DMS53 treated with DMSO at 0.1 percent for 48 hours (cell line): ENCODE results near the gene CEP85.

ENCODE experiments used
- DNase-seq: peaks from one replicate; lab custom pipeline; 2025; ENCODE audit not compliant: unreplicated experiment; lab: John Stamatoyannopoulos, UW

Gene CEP85, protein sequence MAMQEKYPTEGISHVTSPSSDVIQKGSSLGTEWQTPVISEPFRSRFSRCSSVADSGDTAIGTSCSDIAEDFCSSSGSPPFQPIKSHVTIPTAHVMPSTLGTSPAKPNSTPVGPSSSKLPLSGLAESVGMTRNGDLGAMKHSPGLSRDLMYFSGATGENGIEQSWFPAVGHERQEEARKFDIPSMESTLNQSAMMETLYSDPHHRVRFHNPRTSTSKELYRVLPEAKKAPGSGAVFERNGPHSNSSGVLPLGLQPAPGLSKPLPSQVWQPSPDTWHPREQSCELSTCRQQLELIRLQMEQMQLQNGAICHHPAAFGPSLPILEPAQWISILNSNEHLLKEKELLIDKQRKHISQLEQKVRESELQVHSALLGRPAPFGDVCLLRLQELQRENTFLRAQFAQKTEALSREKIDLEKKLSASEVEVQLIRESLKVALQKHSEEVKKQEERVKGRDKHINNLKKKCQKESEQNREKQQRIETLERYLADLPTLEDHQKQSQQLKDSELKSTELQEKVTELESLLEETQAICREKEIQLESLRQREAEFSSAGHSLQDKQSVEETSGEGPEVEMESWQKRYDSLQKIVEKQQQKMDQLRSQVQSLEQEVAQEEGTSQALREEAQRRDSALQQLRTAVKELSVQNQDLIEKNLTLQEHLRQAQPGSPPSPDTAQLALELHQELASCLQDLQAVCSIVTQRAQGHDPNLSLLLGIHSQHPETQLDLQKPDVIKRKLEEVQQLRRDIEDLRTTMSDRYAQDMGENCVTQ

DNA sequence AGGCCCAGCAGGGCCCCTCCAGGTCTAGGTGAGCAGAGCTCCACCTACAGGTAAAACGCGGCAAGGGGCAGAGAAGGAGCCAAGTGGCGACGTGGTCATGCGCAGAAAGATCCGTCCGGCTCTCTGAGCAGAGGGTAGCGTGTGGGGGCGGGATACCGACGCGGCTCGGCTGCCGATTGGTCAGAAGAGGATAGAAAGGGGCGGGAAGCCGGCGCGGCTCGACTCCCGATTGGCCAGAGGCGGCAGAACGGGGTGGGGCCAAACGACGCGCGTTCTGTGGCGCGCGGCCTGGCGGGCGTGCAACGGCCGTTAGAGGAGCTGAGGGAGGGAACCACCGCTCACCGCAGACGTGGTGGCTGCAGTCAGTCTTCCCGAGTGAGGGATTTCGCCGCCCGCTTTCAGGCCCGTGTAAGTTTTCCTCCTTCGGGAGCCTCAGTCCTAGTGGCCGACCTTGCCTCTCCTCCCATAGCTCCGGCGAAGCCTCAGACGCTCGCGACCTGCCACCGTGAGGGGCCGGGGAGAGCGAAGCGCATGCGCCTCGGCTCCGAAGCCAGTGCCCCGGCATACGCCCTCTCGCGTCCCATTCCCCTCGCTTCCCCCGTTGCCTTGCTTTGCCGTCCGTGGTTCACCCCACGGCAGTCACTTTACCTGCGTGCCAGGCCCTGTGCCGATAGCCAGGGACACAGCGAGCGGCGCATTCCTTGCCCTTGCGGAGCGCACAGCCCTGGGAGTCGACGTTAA lies at the start of gene CEP85:
Gene CEP85 (plus strand): TSS at position 298 of the 741 bp plus-strand sequence. CDS start 5,584 bp downstream, outside the sequence.
- peak; percentile 97 for DNase-seq

DNA sequence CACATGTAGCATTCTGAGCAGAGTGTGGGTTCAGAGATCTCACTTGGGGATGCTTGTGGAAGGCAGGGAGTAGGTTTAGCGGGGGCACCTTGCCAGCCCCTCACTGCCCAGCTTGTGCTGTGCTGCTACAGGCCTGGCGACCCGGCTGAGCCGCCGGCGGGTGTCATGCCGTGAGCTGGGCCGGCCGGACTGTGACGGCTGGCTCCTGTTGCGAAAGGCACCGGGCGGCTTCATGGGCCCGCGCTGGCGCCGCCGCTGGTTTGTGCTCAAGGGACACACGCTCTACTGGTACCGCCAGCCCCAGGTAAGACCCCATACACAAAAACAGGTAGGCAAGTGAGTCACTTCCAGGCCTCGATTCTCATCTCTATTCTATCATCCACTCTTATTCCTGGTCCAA lies 49.1 kb upstream of the CEP85 start:
- no peak for DNase-seq

DNA sequence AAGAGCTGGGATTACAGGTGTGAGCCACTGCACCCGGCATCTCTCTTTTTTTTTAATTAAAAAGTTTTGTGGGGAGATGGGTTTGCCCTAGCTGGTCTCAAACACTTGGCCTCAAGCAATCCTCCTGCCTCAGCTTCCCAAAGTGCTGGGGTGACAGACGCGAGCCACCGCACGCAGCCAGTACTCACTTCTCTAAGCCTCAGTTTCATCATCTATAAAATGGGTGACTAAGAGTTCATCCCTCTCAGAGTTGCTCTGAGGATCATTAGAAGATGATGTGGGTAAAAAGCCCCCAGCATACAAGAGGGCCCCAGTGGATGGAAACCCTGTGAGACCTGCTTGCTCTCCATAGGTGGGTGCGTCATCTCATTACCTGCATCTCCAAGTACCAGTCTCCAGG lies 46.1 kb upstream of the CEP85 start:
- no peak for DNase-seq

DNA sequence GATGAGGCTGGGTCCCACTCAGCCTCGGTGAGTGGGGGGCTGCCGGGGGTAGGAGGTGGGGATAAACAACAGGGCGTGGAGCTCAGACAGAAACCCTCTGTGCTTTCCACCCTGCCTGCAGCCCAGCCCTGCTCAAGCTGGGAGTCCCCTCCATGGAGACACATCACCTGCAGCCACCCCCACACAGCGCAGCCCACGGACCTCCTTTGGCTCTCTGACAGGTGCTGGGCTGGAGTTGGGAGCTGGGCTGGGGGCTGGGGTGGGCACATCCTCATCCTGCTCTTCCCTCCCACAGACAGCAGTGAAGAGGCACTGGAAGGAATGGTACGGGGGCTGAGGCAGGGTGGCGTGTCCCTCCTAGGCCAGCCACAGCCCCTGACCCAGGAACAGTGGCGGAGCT lies 45.5 kb upstream of the CEP85 start:
- no peak for DNase-seq

DNA sequence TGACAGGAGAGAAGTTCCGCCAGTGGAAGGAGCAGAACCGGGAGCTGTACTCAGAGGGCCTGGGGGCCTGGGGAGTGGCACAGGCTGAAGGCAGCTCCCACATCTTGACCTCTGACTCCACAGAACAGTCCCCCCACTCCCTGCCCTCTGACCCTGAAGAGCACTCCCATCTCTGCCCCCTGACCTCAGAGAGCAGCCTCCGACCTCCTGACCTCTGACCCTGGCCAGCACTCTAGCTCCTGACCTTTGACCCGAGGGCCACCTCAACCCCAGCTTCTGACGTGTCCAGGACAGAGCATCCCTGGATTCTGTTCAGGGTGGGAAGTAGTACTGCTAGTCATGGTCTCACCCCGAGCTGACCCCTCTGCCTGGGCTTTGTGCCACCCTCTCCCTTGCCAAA lies 44.7 kb upstream of the CEP85 start:
- no peak for DNase-seq

DNA sequence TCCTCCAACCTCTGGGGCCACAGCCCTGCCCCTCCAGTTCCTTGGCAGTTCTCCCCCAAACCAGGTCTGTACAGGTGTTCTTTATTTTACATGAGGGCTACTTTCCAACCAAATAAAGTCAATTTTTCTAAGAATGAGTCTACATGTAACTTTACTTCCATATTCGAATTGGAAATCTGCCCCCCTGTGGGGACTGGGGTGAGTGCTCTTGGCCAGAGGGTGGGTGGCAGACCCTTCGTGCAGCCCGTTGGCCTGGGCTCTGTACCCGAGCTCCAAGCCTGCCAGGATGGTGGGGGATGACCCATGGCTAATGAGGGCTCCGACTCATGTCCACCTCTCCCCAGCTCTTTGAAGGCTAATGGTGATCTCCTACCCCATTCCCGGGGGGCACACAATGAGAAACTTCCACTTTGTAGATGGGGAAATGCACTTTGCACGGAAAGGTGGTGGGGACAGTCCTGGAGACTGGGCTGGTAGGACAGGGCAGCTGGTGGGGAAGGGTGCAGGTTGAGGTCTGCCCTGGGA lies 44.2 kb upstream of the CEP85 start:
- no peak for DNase-seq

DNA sequence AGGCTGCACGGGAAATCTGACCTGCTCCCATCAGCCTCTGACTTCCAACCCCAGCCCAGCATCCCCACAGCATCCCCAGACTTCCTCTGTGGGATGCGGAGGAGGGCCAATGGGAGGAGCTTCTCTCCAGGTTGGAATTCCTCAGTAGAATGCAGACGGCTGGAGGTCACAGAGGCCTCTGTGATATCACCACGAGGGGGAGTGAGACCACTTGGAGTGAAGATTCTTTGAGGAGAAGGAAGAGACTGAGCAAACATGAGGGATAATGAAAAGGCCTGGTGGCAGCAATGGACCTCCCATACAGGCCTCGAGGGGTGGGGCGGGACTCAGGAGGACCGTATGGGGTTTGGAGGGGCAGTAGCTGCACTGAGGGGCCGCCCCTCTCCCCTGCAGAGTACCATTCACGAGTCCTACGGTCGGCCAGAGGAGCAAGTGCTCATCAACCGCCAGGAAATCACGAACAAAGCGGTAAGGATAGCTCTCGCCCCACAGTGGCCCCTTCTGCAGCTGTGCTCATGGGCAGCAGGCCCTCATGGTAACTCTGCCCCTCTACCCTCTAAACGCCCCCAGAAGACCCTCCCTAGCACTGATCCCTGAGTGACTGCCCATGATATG lies 43.5 kb upstream of the CEP85 start, which contains the start of gene CATSPER4:
Gene CATSPER4 (plus strand): TSS at position 230 of the 615 bp plus-strand sequence. CDS start 26 bp downstream, at position 256.
- peak; percentile 2 for DNase-seq

DNA sequence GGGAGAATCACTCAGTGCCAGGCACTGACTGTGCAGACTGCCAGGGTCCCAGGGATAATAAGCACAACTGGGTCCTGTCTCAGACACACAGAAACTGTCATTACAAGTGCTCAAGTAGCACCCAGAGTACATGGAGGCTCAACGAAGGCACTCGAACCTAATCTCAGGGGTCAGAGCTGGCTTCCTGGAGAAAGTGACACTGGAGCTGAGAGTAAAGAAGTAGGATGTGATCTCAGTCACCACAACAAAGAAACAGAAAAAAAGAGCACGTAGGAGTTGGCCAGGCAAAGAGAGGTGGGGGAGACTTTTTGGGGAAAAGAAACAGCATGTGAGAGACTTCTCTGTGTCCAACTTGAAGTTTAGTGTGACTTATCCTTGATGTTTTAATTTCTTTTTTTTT lies 42.3 kb upstream of the CEP85 start:
- DNase-seq, result no peak

DNA sequence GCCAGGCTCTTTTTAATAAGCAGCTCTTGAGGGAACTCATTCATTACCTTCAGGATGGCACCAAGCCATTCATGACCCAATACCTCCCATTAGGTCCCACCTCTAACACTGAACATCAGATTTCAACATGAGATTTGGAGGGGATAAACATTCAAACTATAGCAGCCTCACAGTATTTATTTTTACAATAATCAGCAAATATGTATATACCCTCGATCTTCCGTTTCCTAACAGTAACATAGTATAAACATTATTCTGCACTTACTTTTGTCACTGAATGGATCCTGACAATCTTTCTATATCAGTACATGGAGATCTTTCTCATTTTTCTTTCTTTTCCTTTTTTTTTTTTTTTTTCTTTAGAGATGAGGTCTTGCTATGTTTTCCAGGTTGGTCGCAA lies 38.2 kb upstream of the CEP85 start:
- DNase-seq, result no peak

DNA sequence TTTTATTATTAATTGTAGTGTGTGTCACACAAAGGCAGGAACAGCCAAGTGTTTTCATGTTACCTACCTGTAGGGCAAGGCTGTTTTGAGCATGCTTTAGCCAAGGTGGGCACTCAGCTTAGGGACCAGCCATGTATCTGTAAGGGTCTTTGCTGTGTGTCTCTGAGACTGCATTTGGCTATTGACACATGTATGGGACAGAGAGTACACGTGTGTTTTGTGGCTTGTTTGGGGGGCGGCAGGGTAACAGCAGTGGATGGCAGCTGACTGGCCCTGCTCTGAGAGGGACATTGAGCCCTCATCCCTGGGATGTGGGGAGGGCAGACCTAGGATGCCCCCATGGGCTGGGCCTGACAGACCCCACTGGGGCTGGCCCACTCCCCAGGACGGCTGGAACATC lies 36.7 kb upstream of the CEP85 start:
- DNase-seq, result no peak

DNA sequence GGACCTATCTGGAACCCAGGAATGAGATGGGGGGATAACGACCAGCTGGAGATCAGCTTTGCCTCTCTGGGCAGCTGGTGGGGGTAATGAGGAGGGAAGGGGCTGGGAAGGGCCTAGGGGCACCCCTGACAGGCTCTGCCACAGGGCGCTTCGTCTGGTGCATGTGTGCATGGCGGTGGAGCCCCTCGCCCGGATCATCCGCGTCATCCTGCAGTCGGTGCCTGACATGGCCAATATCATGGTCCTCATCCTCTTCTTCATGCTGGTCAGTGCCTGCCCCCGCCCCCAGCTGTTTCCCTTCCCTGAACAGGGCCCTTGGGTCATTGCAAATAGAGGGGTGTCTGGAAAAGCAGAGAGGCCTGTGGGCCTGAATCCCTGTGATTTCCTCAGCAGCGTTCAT lies 36.2 kb upstream of the CEP85 start:
- no peak for DNase-seq

DNA sequence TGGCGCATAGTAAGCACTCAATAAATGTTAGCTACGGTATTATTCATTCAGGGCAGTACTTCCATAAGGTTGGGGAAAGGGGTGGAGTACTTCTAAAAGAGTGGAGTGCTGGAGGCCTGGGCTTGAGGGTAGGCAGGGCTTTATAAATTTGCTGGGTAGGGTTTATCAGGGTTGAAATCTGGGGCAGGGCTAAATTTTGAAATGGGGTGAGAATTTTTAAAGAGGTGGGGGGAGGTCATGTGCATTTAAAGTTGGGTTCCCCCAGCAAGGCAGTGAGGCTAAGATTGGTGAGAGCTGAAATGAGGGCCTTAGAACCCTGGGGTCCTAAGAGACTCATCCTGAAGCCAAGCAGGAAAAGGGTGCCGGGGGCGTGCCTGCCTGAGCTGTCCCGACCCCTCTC lies 33.6 kb upstream of the CEP85 start:
- no peak for DNase-seq

DNA sequence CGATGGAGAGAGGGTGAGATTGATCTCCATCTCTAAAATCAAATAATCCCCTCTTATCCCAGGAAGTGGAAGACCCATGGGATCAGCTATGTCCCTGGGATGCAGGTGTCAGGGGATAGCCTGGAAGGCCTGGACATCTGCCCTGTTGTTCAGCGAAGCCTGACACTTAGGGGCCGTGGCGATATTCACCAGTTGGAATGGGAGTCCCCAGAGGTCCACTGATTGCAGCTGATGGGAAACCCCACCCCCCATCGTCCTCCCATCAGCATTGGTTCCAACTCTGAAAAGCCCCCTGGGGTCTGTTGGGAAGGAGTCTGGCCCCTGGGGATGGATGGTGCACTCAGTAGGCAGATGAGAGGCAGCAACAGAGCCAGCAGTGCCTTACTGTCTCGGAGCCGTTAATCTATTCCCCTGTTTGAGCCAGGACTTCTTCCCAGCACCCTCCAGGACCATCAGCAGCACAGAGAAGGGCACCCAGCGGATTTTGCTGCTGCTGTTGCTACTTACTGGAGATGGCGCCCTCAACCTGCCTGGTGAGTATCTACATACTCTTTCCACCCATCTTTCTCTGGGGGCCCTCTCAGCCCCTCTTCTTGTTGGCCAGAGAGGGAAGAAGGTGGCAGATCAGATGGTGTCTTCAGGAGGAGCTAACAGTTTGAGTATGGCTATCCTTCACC lies 30.2 kb upstream of the CEP85 start:
- no peak for DNase-seq

DNA sequence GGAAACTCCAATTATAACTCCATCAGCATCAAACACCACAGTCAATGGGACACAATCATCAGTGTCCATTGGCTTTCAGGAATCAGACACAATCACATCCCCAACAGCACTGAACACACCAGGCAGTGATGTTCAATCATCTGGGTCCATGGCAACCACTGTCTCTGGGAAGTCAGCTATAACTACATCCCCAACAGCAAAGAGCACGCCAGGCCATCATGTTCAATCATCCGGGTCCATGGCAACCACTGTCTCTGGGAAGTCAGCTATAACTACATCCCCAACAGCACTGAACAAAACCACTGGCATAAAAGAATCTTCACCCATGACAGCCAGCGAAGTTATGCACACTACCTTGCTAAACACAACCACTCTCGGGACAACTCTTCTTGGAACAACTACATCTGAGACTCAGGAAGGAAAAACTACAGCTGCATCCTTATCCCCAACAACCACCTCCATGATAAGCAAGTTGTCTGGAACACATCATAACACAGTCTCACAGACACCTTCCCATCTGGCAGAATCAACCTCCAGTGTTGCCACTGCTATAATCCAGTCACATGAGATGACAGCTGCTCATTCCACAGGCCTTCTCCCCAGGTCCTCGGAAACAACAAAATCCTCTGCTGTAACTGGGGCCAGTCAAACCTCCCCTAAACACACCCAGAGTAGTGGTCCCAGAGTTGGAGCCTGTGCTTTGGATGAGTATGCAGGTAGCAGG lies 23.7 kb upstream of the CEP85 start:
- DNase-seq, result no peak

DNA sequence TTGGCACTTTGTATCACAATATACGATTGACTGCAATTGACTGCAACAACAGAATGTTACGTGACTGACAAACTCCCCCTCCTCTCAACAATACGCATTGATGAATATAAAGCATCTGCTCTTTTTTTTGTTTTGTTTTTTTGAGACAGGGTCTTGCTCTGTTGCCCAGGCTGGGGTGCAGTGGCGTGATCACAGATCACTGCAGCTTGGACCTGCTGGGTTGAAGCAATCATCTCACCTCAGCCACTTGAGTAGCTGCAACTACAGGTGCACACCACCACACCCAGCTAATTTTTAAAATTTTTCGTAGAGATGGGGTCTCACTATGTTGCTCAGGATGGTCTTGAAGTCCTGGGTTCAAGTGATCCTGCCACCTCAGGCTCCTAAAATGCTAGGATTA lies 21.3 kb upstream of the CEP85 start:
- no peak for DNase-seq

DNA sequence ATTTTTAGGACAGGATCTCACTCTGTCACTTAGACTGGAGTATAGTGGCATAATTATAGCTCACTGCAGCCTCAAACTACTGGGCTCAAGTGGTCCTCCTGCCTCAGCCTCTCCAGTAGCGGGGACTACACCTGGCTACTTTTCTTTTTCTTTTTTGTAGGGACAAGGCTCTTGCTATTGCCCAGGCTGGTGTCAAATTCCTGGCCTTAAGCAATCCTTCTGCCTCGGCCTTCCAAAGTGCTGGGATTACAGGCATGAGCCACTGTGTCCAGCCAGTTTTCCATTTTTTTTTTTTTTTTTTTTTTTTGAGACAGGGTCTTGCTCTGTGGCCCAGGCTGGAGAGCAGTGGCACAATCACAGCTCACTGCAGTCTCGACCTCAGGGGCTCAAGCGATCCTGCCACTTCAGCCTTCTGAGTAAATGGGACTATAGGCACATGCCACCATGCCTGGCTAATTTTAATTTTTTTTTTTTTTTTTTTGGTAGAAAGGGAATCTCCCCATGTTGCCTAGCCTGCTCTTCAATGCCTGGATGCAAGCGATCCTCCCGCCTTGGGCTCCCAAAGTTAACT lies 20.6 kb upstream of the CEP85 start:
- no peak for DNase-seq

DNA sequence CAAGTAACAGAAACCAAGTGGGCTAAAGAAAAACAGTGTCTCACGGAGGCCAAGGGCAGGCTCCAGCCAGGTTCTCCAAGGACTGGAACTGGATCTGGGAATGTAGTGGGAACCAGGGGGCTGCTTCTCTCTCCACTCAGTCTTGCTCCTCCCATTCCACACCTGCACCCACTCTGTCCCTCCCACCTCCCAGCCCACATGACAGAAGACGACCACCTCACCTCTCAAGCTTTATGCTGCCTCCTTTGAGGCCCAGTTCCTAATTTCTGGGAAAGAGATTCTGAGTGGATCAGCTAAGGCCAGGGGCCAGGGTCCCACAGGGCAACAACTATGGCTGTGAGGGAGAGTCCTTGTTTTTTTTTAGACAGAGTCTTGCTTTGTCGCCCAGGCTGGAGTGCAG lies 18.8 kb upstream of the CEP85 start:
- no peak for DNase-seq

DNA sequence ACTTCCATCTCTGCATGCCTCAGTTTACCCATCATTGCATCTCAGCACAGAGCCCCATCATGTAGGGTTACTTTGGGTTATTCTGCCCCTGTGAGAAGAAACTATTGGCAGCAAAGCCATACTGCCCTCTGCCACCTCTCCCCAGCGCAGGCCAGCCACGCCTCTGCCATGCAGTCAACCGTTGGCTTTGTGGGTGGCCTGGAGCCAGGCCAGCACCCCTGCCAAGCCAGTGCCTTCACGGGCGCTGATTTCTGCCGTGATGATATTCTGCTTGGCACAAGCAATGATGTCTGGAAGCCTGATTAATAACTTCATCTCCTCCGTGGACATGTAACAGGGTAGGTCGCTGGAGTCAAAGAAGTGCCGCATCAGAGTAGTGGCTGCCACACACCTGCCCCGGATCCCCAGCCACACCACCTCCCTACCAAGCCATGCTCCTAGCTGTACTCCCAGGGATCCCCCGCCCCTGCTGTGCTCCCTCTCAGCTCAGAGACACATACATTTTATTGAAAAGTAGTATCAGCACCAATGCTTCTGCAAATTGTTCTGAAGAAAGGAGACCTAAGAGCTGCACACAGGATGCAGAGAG lies 15.0 kb upstream of the CEP85 start:
- no peak for DNase-seq
